Forelimb muscle (tissue), 1 donor: Measurements from ENCODE around the gene TTF1. TPM values are rescaled to one million over a fixed set of nuclear protein-coding genes. Genes with fewer than 3 reads are reported as not detected.

Source experiments
- DNase-seq: peaks from one replicate; pipeline ENCODE4 v3.0.0-alpha.2; 2013; ENCODE audit warnings: low read depth
- polyA plus RNA-seq: library from polyadenylated mRNA; unstranded; fragments of 120-200 nt; gene quantifications from one replicate; pipeline ENCODE4 v1.2.1, GENCODE V29; 2013; ENCODE audit not compliant: insufficient read length

TTF1 gene
- polyA plus RNA-seq: 9.7 TPM

GRCh38 chr9:132406554-132407122 lies at the start of gene TTF1:
TTF1 (minus strand) TSS chr9:132406840; CDS start chr9:132402821, 4,019 bp downstream.
- DNase-seq: peak; percentile 67

- no peak for DNase-seq
Observed at GRCh38 chr9:132456241-132456640, 49.6 kb upstream of the TTF1 start.

- DNase-seq: no peak
Observed at GRCh38 chr9:132451276-132451675, 44.6 kb upstream of the TTF1 start.

- no peak for DNase-seq
Observed at GRCh38 chr9:132447902-132448301, 41.3 kb upstream of the TTF1 start.

GRCh38 chr9:132447346-132447745 lies 40.7 kb upstream of the TTF1 start:
- no peak for DNase-seq

- no peak for DNase-seq
Observed at GRCh38 chr9:132446887-132447286, 40.2 kb upstream of the TTF1 start.

- no peak for DNase-seq
Observed at GRCh38 chr9:132443951-132444607, 37.4 kb upstream of the TTF1 start.

- DNase-seq: no peak
Observed at GRCh38 chr9:132441404-132441803, 34.8 kb upstream of the TTF1 start.

GRCh38 chr9:132440735-132441134 lies 34.1 kb upstream of the TTF1 start:
- no peak for DNase-seq

GRCh38 chr9:132439153-132439552 lies 32.5 kb upstream of the TTF1 start:
- DNase-seq: no peak

GRCh38 chr9:132434881-132435280 lies 28.2 kb upstream of the TTF1 start:
- no peak for DNase-seq

GRCh38 chr9:132430998-132431397 lies 24.4 kb upstream of the TTF1 start:
- no peak for DNase-seq

GRCh38 chr9:132426639-132427414 lies 20.2 kb upstream of the TTF1 start:
- DNase-seq: no peak

GRCh38 chr9:132425675-132426062 lies 19.0 kb upstream of the TTF1 start:
- no peak for DNase-seq

- DNase-seq: no peak
Observed at GRCh38 chr9:132424857-132425674, 18.4 kb upstream of the TTF1 start.

- DNase-seq: no peak
Observed at GRCh38 chr9:132423503-132423902, 16.9 kb upstream of the TTF1 start.

GRCh38 chr9:132422574-132422973 lies 15.9 kb upstream of the TTF1 start:
- DNase-seq: no peak

- DNase-seq: no peak
Observed at GRCh38 chr9:132418726-132419363, 12.2 kb upstream of the TTF1 start.

GRCh38 chr9:132415181-132415580 lies 8.5 kb upstream of the TTF1 start:
- no peak for DNase-seq

- DNase-seq: no peak
Observed at GRCh38 chr9:132414731-132415130, 8.1 kb upstream of the TTF1 start.

GRCh38 chr9:132413926-132414325 lies 7.3 kb upstream of the TTF1 start:
- no peak for DNase-seq

GRCh38 chr9:132412089-132412488 lies 5.4 kb upstream of the TTF1 start:
- no peak for DNase-seq
